Testis (tissue), 3 donors: ENCODE measurements around the gene ENTHD1. TPM values are rescaled to one million over a fixed set of nuclear protein-coding genes. Genes with fewer than 3 reads are reported as not detected.

Experiments used
- DNase-seq: peaks from one replicate; pipeline ENCODE4 v3.0.0-alpha.2; 2019
- H3K27ac ChIP-seq, 2 donors: fragments of 200-600 bp; sonication (generic); one replicate each; pipeline ENCODE4 v1.5.1; 2019
- H3K27me3 ChIP-seq: fragments of 200-600 bp; sonication (generic); one replicate; pipeline ENCODE4 v1.5.1; 2019
- H3K36me3 ChIP-seq: fragments of 200-600 bp; sonication (generic); one replicate; pipeline ENCODE4 v1.5.1; 2017; ENCODE audit warnings: low read depth; ENCODE audit errors: missing control alignments
- H3K4me1 ChIP-seq: fragments of 200-600 bp; sonication (generic); one replicate; pipeline ENCODE4 v1.5.1; 2019
- H3K4me3 ChIP-seq, 2 donors: fragments of 200-600 bp; sonication (generic); one replicate each; pipeline ENCODE4 v1.5.1; 2017 to 2019
- H3K9me3 ChIP-seq: fragments of 200-600 bp; sonication (generic); one replicate; pipeline ENCODE4 v1.5.1; 2017
- CTCF ChIP-seq, 3 experiments: fragments of 450-650 bp in 2 of 3; fragments of 200-600 bp in 1 of 3; sonication (generic) in 1 of 3; IDR thresholded peaks; one replicate each; pipeline ENCODE4 v1.5.1; 2016 to 2019; ENCODE audit warnings: antibody characterized with exemption in 3 of 3, mild to moderate bottlenecking in 2 of 3, moderate library complexity in 1 of 3
- POLR2A ChIP-seq: fragments of 450-650 bp; IDR thresholded peaks from one replicate; pipeline ENCODE4 v1.6.1; 2017; ENCODE audit warnings: antibody characterized with exemption, mild to moderate bottlenecking, moderate library complexity
- WGBS, 2 donors: methylation state at CpG; one replicate each; pipeline ENCODE4 v1.1.5; 2018; 5-methylcytosine and 5-hydroxymethylcytosine counted together
- intact Hi-C: fragments of 100-400 bp; cut with DNase I; formaldehyde crosslinking; loops from one replicate; pipeline ENCODE4 v1.15.1; 2023; ENCODE audit warnings: low total_unique reads
- polyA plus RNA-seq: library from polyadenylated mRNA; stranded (reverse); fragments of 350-450 nt; fragmentation: Illumina TruSeq; extraction: RNeasy Lipid Tissue Mini Kit (QIAGEN cat#74804); gene quantifications from one replicate; pipeline ENCODE4 v1.2.3, GENCODE V29; 2014; ENCODE audit warnings: low read depth, low replicate concordance; ENCODE audit not compliant: insufficient read depth
- total RNA-seq, 2 donors: library from RNA; depleted of rRNA; stranded (reverse); fragments of >200 nt; gene quantifications; one replicate each; pipeline ENCODE4 v1.2.3, GENCODE V29; 2016

ENTHD1 gene
- total and polyA plus RNA-seq, 3 donors from 2014 or later: 10.9 to 21.1 (median 12.0) TPM

DNA sequence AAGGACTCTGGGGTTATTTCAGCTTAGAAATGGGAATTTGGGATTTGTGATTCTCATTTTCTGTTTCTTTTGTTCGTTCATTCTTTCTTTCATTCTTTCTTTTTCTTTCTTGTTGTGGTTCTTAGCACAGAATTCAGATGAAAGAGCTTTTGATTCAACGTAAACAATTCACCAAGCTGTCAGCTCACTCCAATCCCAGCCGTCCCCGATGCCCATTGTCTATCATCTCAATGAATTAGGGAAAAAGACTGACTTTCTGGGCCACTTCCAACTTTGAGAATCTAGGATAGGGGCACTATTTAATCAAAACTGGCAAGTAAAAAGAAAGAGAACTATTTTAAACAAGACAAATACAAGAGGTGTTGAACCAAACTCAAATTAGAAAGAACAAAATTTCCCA is 41.6 kb upstream of the ENTHD1 start:
- no peaks in the 10 kb centered on the region for H3K36me3 ChIP-seq
- DNase-seq: no peak
- TF ChIP-seq POLR2A (no peak), CTCF (IDR thresholded peaks at IDR 0.05) (no peak)
- H3K27ac ChIP-seq: no peak overlapping the region
- intact Hi-C loops: no loop called here
- H3K4me3 ChIP-seq: no peak overlapping the region
- H3K4me1 ChIP-seq: no peaks in the 10 kb centered on the region
- no peaks in the 10 kb centered on the region for H3K9me3 ChIP-seq
- no peaks in the 10 kb centered on the region for H3K27me3 ChIP-seq
- 84 to 90% methylated on average over 4 of the region's 4 CpGs for WGBS, 2 donors

GRCh38 chr22:39933741-39934140 is 40.2 kb upstream of the ENTHD1 start:
- WGBS, 2 donors: 88 to 91% methylated on average over 8 of the region's 8 CpGs
- no peak for DNase-seq
- Histone ChIP-seq H3K27me3 (no peaks in the 10 kb centered on the region), H3K27ac (no peak overlapping the region), H3K4me3 (no peak overlapping the region), H3K36me3 (no peaks in the 10 kb centered on the region), H3K9me3 (no peaks in the 10 kb centered on the region), H3K4me1 (no peaks in the 10 kb centered on the region)
- TF ChIP-seq POLR2A: no peak
- no peak for TF ChIP-seq CTCF (IDR thresholded peaks at IDR 0.05)
- intact Hi-C loops: no loop called here

DNA sequence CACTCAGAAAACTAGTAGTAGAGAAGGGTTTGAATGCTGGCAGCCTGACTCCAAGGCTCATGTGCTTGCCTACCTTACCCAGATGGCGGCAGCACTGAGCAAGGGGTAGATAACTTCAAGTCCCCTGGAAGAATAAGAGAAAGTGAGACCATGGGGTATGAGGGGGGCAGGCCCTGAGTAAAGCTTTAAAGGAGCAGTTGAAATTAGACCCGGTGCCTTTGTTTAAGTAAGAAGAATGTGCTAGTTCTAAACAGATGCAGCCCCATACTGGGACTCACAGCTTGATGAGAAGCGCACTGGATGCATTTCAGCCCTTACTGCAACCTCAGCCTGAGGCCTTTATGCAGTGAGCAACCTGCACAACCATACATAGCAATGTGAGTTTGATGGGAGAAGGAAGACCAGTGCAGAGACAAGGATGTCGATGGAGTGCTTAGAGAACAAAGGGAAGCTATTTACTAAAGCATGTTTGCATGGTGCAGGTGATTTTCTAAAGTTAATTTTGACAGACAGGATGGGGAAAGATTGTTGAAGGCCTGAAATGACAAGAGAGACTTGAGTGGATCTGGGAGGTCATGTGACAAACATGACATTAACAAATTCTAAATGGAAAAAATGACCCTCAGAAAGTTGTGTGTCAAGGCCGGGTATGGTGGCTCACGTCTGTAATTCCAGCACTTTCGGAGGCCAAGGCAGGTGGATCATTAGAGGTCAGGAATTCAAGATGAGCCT is 39.5 kb upstream of the ENTHD1 start:
- Histone ChIP-seq H3K36me3 (no peaks in the 10 kb centered on the region), H3K27ac (no peak overlapping the region), H3K4me3 (no peak overlapping the region), H3K9me3 (no peaks in the 10 kb centered on the region), H3K27me3 (no peaks in the 10 kb centered on the region), H3K4me1 (no peaks in the 10 kb centered on the region)
- no peak for TF ChIP-seq POLR2A
- TF ChIP-seq CTCF (IDR thresholded peaks at IDR 0.05): peak in 2 of 3 experiments; percentile 26 to 37
- DNase-seq: no peak
- intact Hi-C loops: no loop called here
- WGBS, 2 donors: 69 to 80% methylated on average over 7 of the region's 7 CpGs

- intact Hi-C loops: no loop called here
Measured at GRCh38 chr22:39932166-39932565, 38.6 kb upstream of the ENTHD1 start.

More at GRCh38 chr22:39932166-39932565, 38.6 kb upstream of the ENTHD1 start:
- Histone ChIP-seq H3K9me3 (no peaks in the 10 kb centered on the region), H3K4me3 (no peak overlapping the region), H3K4me1 (no peaks in the 10 kb centered on the region), H3K36me3 (no peaks in the 10 kb centered on the region), H3K27ac (no peak overlapping the region), H3K27me3 (no peaks in the 10 kb centered on the region)
- WGBS, 2 donors: 88 to 90% methylated on average over 2 of the region's 2 CpGs
- TF ChIP-seq CTCF (IDR thresholded peaks at IDR 0.05) (no peak), POLR2A (no peak)
- no peak for DNase-seq
